ENCODE data around the gene CCNE1. TPM values are rescaled to one million over a fixed set of nuclear protein-coding genes. Genes with fewer than 3 reads are reported as not detected.

The CCNE1 gene
- total and polyA plus RNA-seq, 9 of the 15 experiments (the other 6 are each of a cell fraction or from before 2014, with no cell fraction given): 6.2 to 41.0 (median 31.6) TPM

DNA sequence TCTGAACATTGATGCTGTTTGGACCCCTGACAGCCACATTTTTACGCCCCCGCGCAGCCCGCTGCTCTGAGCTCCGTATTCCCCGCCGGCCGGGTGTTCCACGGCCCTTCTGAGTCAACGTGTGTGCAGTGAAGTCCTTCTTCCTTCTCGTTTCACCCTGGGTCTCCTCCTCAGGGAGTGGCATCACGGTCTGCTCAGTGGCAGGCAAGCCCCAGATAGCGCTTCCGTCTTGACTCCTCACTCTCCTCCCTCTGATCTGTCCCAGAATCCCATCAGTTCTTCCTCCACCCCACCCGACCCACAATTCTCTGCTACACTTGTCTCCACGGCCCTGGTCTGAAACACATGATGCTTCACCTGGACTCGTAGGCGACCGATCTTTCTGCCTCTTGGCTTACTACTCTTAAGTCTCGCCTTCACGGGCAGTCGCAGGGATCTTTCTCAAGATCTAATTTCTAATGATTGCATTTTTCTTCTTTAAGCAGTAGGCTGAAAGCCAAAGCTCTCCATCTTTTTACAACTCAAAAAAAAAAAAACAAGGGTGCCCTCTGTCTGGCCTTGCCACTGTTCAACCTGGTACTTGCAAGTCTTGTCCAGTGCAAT lies 33.9 kb downstream of the CCNE1 start:
- H3K4me3 ChIP-seq: peak overlapping the region; percentile 73
- 11% methylated on average over 22 of the region's 22 CpGs for WGBS (ENCODE audit: insufficient coverage, low coverage, missing lambda C conversion rate)
- H3K4me2 ChIP-seq (ENCODE audit: insufficient read depth, low read length): peak overlapping the region; percentile 89
- POLR2A ChIA-PET: no interaction called here
- H3K79me2 ChIP-seq (ENCODE audit: control insufficient read depth, insufficient read depth, low read length): no peaks in the 10 kb centered on the region
- CTCF ChIA-PET (ENCODE audit: low intra/inter-chr PET ratio): no interaction called here
- H3K9me1 ChIP-seq (ENCODE audit: control insufficient read depth, insufficient read depth, low read length): peaks cover 3% of the 10 kb centered on the region
- H2AFZ ChIP-seq (ENCODE audit: low read depth, low read length): peak overlapping the region; percentile 88
- peaks cover 0 to 24% of the 10 kb centered on the region in 2 experiments; a peak in 4 of 5 replicates for H3K4me1 ChIP-seq (replicated peaks in 1 of 2; ENCODE audit: control insufficient read depth in 2 of 2, insufficient read depth in 2 of 2, low read length in 2 of 2)
- intact Hi-C loops (cut with micrococcal nuclease) (no loop called here), in situ Hi-C loops (cut with MboI) (no loop called here)
- peak overlapping the region; percentile 48; the same call in 1 of the 3 replicates for H3K27ac ChIP-seq (ENCODE audit: extremely low read depth, low read depth, low read length)
- ATAC-seq (no peak; the same call in 2 of the 3 replicates), FAIRE-seq (no peak), DNase-seq (ENCODE audit: extremely low read depth in 1 of 4, low spot score in 3 of 4) (peak; percentile 29 to 42 (median 36))
- H3K27me3 ChIP-seq (ENCODE audit: control insufficient read depth in 2 of 2, insufficient read depth in 2 of 2, low read length in 2 of 2): peaks cover 19 to 39% of the 10 kb centered on the region in 2 experiments
- peaks cover 10% of the 10 kb centered on the region for H4K20me1 ChIP-seq (replicated peaks; ENCODE audit: control insufficient read depth, insufficient read depth, low read length)
- no peaks in the 10 kb centered on the region for H3K36me3 ChIP-seq (ENCODE audit: control insufficient read depth, insufficient read depth, low read length)
- H3K9ac ChIP-seq (ENCODE audit: insufficient read depth in 1 of 2, low read depth in 2 of 2, low read length in 2 of 2): peak overlapping the region; percentile 57 to 87
- no peaks in the 10 kb centered on the region for H3K9me3 ChIP-seq (replicated peaks; ENCODE audit: control insufficient read depth, insufficient read depth, low read depth, low read length)
- no TSS peak for BruUV-seq (replicated peaks)
- peak; percentile 34; the same call in 1 of the 2 replicates for TF ChIP-seq L3MBTL2 (IDR thresholded peaks at IDR 0.05)
- TF ChIP-seq, protein P1, sequence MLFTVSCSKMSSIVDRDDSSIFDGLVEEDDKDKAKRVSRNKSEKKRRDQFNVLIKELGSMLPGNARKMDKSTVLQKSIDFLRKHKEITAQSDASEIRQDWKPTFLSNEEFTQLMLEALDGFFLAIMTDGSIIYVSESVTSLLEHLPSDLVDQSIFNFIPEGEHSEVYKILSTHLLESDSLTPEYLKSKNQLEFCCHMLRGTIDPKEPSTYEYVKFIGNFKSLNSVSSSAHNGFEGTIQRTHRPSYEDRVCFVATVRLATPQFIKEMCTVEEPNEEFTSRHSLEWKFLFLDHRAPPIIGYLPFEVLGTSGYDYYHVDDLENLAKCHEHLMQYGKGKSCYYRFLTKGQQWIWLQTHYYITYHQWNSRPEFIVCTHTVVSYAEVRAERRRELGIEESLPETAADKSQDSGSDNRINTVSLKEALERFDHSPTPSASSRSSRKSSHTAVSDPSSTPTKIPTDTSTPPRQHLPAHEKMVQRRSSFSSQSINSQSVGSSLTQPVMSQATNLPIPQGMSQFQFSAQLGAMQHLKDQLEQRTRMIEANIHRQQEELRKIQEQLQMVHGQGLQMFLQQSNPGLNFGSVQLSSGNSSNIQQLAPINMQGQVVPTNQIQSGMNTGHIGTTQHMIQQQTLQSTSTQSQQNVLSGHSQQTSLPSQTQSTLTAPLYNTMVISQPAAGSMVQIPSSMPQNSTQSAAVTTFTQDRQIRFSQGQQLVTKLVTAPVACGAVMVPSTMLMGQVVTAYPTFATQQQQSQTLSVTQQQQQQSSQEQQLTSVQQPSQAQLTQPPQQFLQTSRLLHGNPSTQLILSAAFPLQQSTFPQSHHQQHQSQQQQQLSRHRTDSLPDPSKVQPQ (CRISPR knock-in tag; IDR thresholded peaks at IDR 0.05; ENCODE audit: borderline replicate concordance): no peak
- 0 out of 2 replicates have a peak, but pooled peaks have one; percentile 47 for TF ChIP-seq SMAD4 (CRISPR knock-in tag; conservative IDR thresholded peaks at IDR 0.05)
- no peak for TF ChIP-seq C11orf30 (IDR thresholded peaks at IDR 0.05; ENCODE audit: low read depth)
- no peak for TF ChIP-seq SP1 (CRISPR knock-in tag; IDR thresholded peaks at IDR 0.05)
- TF ChIP-seq, protein P2, sequence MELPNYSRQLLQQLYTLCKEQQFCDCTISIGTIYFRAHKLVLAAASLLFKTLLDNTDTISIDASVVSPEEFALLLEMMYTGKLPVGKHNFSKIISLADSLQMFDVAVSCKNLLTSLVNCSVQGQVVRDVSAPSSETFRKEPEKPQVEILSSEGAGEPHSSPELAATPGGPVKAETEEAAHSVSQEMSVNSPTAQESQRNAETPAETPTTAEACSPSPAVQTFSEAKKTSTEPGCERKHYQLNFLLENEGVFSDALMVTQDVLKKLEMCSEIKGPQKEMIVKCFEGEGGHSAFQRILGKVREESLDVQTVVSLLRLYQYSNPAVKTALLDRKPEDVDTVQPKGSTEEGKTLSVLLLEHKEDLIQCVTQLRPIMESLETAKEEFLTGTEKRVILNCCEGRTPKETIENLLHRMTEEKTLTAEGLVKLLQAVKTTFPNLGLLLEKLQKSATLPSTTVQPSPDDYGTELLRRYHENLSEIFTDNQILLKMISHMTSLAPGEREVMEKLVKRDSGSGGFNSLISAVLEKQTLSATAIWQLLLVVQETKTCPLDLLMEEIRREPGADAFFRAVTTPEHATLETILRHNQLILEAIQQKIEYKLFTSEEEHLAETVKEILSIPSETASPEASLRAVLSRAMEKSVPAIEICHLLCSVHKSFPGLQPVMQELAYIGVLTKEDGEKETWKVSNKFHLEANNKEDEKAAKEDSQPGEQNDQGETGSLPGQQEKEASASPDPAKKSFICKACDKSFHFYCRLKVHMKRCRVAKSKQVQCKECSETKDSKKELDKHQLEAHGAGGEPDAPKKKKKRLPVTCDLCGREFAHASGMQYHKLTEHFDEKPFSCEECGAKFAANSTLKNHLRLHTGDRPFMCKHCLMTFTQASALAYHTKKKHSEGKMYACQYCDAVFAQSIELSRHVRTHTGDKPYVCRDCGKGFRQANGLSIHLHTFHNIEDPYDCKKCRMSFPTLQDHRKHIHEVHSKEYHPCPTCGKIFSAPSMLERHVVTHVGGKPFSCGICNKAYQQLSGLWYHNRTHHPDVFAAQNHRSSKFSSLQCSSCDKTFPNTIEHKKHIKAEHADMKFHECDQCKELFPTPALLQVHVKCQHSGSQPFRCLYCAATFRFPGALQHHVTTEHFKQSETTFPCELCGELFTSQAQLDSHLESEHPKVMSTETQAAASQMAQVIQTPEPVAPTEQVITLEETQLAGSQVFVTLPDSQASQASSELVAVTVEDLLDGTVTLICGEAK (IDR thresholded peaks at IDR 0.05): 0 out of 2 replicates have a peak, but pooled peaks have one; percentile 20
- TF ChIP-seq, protein P2 (CRISPR knock-in tag; IDR thresholded peaks at IDR 0.05): no peak
